ENCODE measurements around the gene MYLIP. TPM values are rescaled to one million over a fixed set of nuclear protein-coding genes. Genes with fewer than 3 reads are reported as not detected.

Gene MYLIP
- total and polyA plus RNA-seq, 2 donors (not counting 1 experiment from before 2014, with no cell fraction given) = 40.6 to 104 TPM

DNA sequence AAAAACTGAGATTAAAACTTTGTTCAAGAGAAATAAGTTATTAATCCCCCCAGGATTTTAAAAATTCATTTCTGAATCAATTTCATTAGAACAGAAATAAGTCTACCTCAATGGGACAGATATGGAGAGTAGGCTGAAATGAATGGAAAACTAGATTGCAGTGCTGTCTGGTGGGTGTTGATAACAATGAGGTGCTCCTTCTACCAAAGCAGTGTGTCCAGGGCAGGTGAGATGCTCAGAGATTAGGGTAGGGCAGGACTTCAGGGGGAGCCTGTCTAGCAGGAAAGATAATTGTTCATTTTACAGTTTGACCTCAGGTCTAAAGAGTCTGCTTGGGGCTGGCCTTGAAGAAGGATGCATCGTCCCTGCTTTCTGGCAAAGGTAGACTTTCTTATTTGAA lies 38.0 kb upstream of the MYLIP start:
- no peak for TF ChIP-seq EZH2 (IDR thresholded peaks at IDR 0.05; ENCODE audit: borderline replicate concordance, insufficient read depth, low read depth, low read length, poor library complexity, severe bottlenecking)
- TF ChIP-seq, protein P1, sequence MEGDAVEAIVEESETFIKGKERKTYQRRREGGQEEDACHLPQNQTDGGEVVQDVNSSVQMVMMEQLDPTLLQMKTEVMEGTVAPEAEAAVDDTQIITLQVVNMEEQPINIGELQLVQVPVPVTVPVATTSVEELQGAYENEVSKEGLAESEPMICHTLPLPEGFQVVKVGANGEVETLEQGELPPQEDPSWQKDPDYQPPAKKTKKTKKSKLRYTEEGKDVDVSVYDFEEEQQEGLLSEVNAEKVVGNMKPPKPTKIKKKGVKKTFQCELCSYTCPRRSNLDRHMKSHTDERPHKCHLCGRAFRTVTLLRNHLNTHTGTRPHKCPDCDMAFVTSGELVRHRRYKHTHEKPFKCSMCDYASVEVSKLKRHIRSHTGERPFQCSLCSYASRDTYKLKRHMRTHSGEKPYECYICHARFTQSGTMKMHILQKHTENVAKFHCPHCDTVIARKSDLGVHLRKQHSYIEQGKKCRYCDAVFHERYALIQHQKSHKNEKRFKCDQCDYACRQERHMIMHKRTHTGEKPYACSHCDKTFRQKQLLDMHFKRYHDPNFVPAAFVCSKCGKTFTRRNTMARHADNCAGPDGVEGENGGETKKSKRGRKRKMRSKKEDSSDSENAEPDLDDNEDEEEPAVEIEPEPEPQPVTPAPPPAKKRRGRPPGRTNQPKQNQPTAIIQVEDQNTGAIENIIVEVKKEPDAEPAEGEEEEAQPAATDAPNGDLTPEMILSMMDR (IDR thresholded peaks at IDR 0.05) = no peak

DNA sequence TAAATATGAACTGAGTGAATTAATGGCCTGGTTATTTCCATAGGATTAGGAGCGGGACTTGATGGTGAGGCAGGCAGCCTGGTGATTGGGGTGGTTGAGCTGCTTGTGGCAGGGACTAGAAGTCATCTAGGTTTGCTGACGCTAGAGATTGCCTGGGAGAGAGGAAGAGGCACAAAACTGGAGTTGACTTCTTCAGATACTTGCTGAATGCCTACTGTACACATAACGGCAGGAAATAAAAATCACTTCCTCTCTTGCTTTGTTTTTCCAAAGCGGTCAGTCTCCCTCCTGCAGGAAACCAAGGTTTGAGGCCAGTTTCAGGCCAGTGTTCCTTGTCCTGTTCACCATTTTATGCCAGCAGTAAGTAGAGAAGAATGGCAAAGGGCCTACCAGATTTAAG lies 36.7 kb upstream of the MYLIP start:
- no peak overlapping the region for H3K27ac Mint-ChIP-seq
- no peak overlapping the region for H2AFZ ChIP-seq (ENCODE audit: insufficient read depth, low read depth, low read length, poor library complexity, severe bottlenecking)
- CTCF ChIA-PET = no interaction called here
- no peak overlapping the region for H3K4me2 ChIP-seq (replicated peaks; ENCODE audit: low read depth, low read length, poor library complexity, severe bottlenecking)
- no peaks in the 10 kb centered on the region for H4K20me1 ChIP-seq (ENCODE audit: control insufficient read depth, insufficient read depth, low read length, poor library complexity, severe bottlenecking)
- POLR2A ChIA-PET = no interaction called here
- H3K79me2 ChIP-seq (ENCODE audit: control insufficient read depth, insufficient read depth, low read length) = no peaks in the 10 kb centered on the region
- intact Hi-C loops (cut with micrococcal nuclease) = no loop called here
- no peak overlapping the region for H3K4me3 Mint-ChIP-seq
- H3K9ac ChIP-seq (ENCODE audit: low read length) = no peak overlapping the region
- ATAC-seq (ENCODE audit: low read depth) (no peak), DNase-seq (no peak)
- H3K27ac ChIP-seq (ENCODE audit: low read length in 2 of 2) = no peak overlapping the region
- no peaks in the 10 kb centered on the region for H3K4me1 ChIP-seq (ENCODE audit: control insufficient read depth in 2 of 2, insufficient read depth in 2 of 2, low read length in 2 of 2)
- WGBS (ENCODE audit: insufficient coverage) = 69% methylated on average over 2 of the region's 4 CpGs
- no peaks in the 10 kb centered on the region for H3K9me3 Mint-ChIP-seq (ENCODE audit: insufficient read depth)
- H3K36me3 ChIP-seq (replicated peaks in 1 of 2; ENCODE audit: control extremely low read depth in 1 of 2, control insufficient read depth in 1 of 2, extremely low read depth in 1 of 2, insufficient read depth in 2 of 2, low read length in 1 of 2) = no peaks in the 10 kb centered on the region
- no peak overlapping the region for H3K4me3 ChIP-seq (ENCODE audit: control extremely low read depth in 1 of 5, extremely low read depth in 1 of 5, insufficient read depth in 1 of 5, low read depth in 2 of 5, low read length in 4 of 5)
- H3K9me3 ChIP-seq (ENCODE audit: control extremely low read depth in 1 of 3, control insufficient read depth in 2 of 3, insufficient read depth in 1 of 3, low read length in 2 of 3) = no peaks in the 10 kb centered on the region
- TF ChIP-seq EZH2 (IDR thresholded peaks at IDR 0.05; ENCODE audit: borderline replicate concordance, insufficient read depth, low read depth, low read length, poor library complexity, severe bottlenecking) = no peak
- TF ChIP-seq, protein P1 (IDR thresholded peaks at IDR 0.05) = no peak
- H3K27me3 Mint-ChIP-seq = peaks cover 4% of the 10 kb centered on the region
- no peaks in the 10 kb centered on the region for H3K27me3 ChIP-seq (replicated peaks in 1 of 4; ENCODE audit: control extremely low read depth in 1 of 4, control insufficient read depth in 3 of 4, insufficient read depth in 4 of 4, low read length in 3 of 4)
- H3K4me1 Mint-ChIP-seq = no peaks in the 10 kb centered on the region

More for the DNA sequence above, 38.0 kb upstream of the MYLIP start:
- no peak overlapping the region for H2AFZ ChIP-seq (ENCODE audit: insufficient read depth, low read depth, low read length, poor library complexity, severe bottlenecking)
- H3K36me3 ChIP-seq (replicated peaks in 1 of 2; ENCODE audit: control extremely low read depth in 1 of 2, control insufficient read depth in 1 of 2, extremely low read depth in 1 of 2, insufficient read depth in 2 of 2, low read length in 1 of 2) = no peaks in the 10 kb centered on the region
- H3K4me3 ChIP-seq (ENCODE audit: control extremely low read depth in 1 of 5, extremely low read depth in 1 of 5, insufficient read depth in 1 of 5, low read depth in 2 of 5, low read length in 4 of 5) = no peak overlapping the region
- no peaks in the 10 kb centered on the region for H3K79me2 ChIP-seq (ENCODE audit: control insufficient read depth, insufficient read depth, low read length)
- H3K4me1 ChIP-seq (ENCODE audit: control insufficient read depth in 2 of 2, insufficient read depth in 2 of 2, low read length in 2 of 2) = no peaks in the 10 kb centered on the region
- no peaks in the 10 kb centered on the region for H3K27me3 ChIP-seq (replicated peaks in 1 of 4; ENCODE audit: control extremely low read depth in 1 of 4, control insufficient read depth in 3 of 4, insufficient read depth in 4 of 4, low read length in 3 of 4)
- no peak for DNase-seq
- Mint-ChIP-seq H3K27me3 (peaks cover 4% of the 10 kb centered on the region), H3K9me3 (ENCODE audit: insufficient read depth) (no peaks in the 10 kb centered on the region), H3K27ac (no peak overlapping the region), H3K4me1 (no peaks in the 10 kb centered on the region), H3K4me3 (no peak overlapping the region)
- no peak overlapping the region for H3K4me2 ChIP-seq (replicated peaks; ENCODE audit: low read depth, low read length, poor library complexity, severe bottlenecking)
- intact Hi-C loops (cut with micrococcal nuclease) = no loop called here
- ChIA-PET POLR2A (no interaction called here), CTCF (no interaction called here)
- WGBS (ENCODE audit: insufficient coverage) = no CpG with 5 or more reads among the region's 1 CpG
- no peaks in the 10 kb centered on the region for H3K9me3 ChIP-seq (ENCODE audit: control extremely low read depth in 1 of 3, control insufficient read depth in 2 of 3, insufficient read depth in 1 of 3, low read length in 2 of 3)
- no peaks in the 10 kb centered on the region for H4K20me1 ChIP-seq (ENCODE audit: control insufficient read depth, insufficient read depth, low read length, poor library complexity, severe bottlenecking)
- H3K9ac ChIP-seq (ENCODE audit: low read length) = no peak overlapping the region
- ATAC-seq (ENCODE audit: low read depth) = no peak
- H3K27ac ChIP-seq (ENCODE audit: low read length in 2 of 2) = no peak overlapping the region

All from B cell (primary cell).